ENCODE data around the gene UBQLN3. TPM values are rescaled to one million over a fixed set of nuclear protein-coding genes. Genes with fewer than 3 reads are reported as not detected.

Gene UBQLN3
- total RNA-seq, 3 donors from 2014 or later = 0.22 to 0.23 TPM; not detected in 1

DNA sequence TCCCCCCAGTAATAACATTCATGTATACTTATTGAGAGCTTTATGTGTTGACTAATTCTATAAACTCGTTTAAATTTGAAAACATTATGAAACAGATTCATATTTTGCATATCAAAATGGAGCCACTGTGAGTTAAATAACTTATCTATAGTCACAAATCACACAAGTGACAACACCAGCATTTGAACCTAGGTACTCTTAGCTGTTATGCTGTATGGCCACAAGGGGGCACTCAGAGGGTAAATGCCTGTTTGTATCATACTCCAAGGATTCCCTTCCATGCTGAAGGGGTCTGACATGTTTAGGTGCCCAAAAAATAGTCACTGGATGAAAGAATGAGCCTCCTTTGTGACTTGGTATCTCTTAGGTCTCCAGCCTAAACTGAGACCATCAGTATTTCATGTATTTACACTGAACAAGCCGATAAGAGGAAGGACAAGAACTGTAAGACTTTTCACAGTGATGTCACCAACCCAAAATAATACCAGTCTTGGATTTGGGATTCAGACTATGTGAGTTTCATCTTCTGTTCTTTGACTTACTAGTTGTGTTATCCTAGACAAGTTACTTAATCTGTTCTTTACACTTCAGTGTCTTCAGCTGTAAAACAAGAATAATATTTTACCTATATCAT, 33.5 kb downstream of the UBQLN3 start:
- intact Hi-C loops (cut with DNase I, micrococcal nuclease) = loop anchor here (5.0 to 10.0 kb wide), 2 partner anchors 328 to 331 kb away; partner anchors contain the start of gene OR52N2 (in 2 of the 2)
- TF ChIP-seq, protein P1, sequence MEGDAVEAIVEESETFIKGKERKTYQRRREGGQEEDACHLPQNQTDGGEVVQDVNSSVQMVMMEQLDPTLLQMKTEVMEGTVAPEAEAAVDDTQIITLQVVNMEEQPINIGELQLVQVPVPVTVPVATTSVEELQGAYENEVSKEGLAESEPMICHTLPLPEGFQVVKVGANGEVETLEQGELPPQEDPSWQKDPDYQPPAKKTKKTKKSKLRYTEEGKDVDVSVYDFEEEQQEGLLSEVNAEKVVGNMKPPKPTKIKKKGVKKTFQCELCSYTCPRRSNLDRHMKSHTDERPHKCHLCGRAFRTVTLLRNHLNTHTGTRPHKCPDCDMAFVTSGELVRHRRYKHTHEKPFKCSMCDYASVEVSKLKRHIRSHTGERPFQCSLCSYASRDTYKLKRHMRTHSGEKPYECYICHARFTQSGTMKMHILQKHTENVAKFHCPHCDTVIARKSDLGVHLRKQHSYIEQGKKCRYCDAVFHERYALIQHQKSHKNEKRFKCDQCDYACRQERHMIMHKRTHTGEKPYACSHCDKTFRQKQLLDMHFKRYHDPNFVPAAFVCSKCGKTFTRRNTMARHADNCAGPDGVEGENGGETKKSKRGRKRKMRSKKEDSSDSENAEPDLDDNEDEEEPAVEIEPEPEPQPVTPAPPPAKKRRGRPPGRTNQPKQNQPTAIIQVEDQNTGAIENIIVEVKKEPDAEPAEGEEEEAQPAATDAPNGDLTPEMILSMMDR (IDR thresholded peaks at IDR 0.05) = peak; percentile 76

DNA sequence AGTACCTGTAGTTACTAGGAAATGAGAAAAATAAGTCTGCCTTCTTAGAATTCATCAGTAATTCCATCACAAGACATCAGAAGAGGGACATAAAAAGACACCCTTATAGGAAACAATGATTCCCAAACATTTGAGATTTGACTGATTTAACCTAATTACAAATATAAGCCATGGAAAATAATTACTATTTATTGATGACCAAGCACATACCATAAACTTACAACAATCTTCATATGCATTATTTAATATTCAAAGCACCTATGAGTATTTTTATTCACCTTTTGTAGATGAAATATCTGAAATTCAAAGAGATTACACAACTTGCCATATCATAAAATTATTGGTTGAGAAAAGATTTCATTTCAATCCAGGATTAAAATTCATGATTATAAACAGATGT, 35.8 kb downstream of the UBQLN3 start:
- no peak for ATAC-seq
- H3K9me3 ChIP-seq = no peaks in the 10 kb centered on the region
- no peaks in the 10 kb centered on the region for H3K4me1 ChIP-seq (ENCODE audit: low read depth)
- H3K36me3 ChIP-seq (ENCODE audit: low read depth) = no peaks in the 10 kb centered on the region
- intact Hi-C loops (cut with DNase I, micrococcal nuclease) = loop anchor here in 1 of 2 donors (10.0 kb wide), 1 partner anchor 331 kb away; the partner anchor contains the start of gene OR52N2
- TF ChIP-seq, protein P1 (IDR thresholded peaks at IDR 0.05) = no peak
- H3K4me3 ChIP-seq = no peak overlapping the region
- DNase-seq = no peak

More for the DNA sequence above, 33.5 kb downstream of the UBQLN3 start:
- peak in 1 of 3 donors; percentile 47 for DNase-seq
- Histone ChIP-seq H3K4me1 (ENCODE audit: low read depth) (no peaks in the 10 kb centered on the region), H3K36me3 (ENCODE audit: low read depth) (no peaks in the 10 kb centered on the region), H3K9me3 (no peaks in the 10 kb centered on the region), H3K4me3 (no peak overlapping the region)
- ATAC-seq = peak; percentile 66

DNA sequence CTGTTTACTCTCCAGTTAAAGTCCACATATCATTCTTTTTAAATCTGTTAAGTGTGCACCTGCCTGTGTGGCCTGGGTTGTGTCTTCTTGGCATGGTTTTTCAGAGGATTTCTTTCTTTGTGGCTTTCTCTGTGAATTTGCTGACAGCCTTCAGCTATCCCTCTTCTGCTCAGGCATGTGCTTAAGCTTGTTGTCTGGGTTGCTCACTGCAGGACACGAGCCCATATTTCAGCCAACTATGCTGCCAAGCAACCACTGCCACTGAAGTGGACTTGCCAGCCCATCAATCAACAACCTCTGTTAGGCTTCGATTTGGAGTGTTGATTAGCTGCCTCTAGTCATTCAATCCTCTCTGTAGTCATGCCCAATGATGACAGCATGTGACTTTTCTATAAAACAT, 42.2 kb downstream of the UBQLN3 start:
- Histone ChIP-seq H3K36me3 (ENCODE audit: low read depth) (no peaks in the 10 kb centered on the region), H3K4me3 (no peak overlapping the region), H3K4me1 (ENCODE audit: low read depth) (no peaks in the 10 kb centered on the region), H3K9me3 (no peaks in the 10 kb centered on the region)
- ATAC-seq (no peak), DNase-seq (no peak)
- intact Hi-C loops (cut with DNase I, micrococcal nuclease) = no loop called here
- TF ChIP-seq, protein P1 (IDR thresholded peaks at IDR 0.05) = no peak

DNA sequence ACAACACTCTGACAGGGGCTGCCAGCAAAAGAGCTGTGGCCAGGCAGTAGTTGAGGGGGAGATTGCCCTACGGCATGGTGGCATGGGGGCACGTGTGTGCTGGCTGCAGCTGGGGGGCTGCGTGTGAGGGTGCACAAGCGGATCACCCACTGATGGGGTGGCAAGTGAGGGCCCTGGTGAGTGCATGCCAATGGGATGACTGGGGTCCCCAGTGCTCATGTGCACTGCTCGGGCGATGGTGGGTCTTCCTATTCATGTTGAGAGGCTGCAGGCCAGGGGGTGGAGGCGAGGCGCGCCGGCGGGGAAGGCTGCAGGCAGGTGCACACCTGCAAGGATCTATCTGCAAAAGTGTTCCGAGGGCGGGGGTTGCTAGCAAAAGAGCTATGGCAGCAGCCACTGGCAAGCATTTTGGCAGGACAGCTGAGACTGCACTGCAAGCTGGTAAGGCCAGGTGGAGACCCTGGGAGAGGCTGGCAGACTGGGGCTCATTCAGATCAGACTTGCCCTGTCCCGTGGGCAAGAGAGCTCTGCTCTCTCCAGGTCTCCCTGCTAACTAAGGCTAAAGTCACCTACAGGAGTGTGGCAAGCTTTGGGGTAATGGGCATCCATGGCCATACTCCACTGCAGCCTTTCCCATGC, 48.7 kb downstream of the UBQLN3 start:
- Histone ChIP-seq H3K4me1 (ENCODE audit: low read depth) (no peaks in the 10 kb centered on the region), H3K9me3 (no peaks in the 10 kb centered on the region), H3K36me3 (ENCODE audit: low read depth) (no peaks in the 10 kb centered on the region), H3K4me3 (no peak overlapping the region)
- TF ChIP-seq, protein P1 (IDR thresholded peaks at IDR 0.05) = no peak
- DNase-seq (peak in 1 of 3 donors; percentile 36), ATAC-seq (no peak)
- intact Hi-C loops (cut with DNase I, micrococcal nuclease) = no loop called here

Other genes starting within 250 kb of the UBQLN3 start
- gene HBE1, start 240.0 kb downstream of the UBQLN3 start, total RNA-seq = not detected
- not detected for gene OR51B4, start 208.0 kb downstream of the UBQLN3 start, total RNA-seq
- not detected for gene OR51B2, start 185.7 kb downstream of the UBQLN3 start, total RNA-seq
- not detected for gene OR51B5, start 166.4 kb downstream of the UBQLN3 start, total RNA-seq
- gene OR51B6, start 158.4 kb downstream of the UBQLN3 start, total RNA-seq = not detected
- gene OR51M1, start 126.1 kb downstream of the UBQLN3 start, total RNA-seq = not detected
- not detected for gene OR51Q1, start 87.8 kb downstream of the UBQLN3 start, total RNA-seq
- not detected for gene OR51I1, start 68.4 kb downstream of the UBQLN3 start, total RNA-seq
- gene OR51I2, start 60.6 kb downstream of the UBQLN3 start, total RNA-seq = not detected
- not detected for gene OR52D1, start 21.3 kb downstream of the UBQLN3 start, total RNA-seq
- under 1 TPM; 0.32 to 0.49 (median 0.34) TPM for gene UBQLNL, start 6.7 kb upstream of the UBQLN3 start, total RNA-seq
- gene OR52H1, start 38.6 kb upstream of the UBQLN3 start, total RNA-seq = under 1 TPM; 0.28 to 0.46 (median 0.39) TPM
- gene OR52B6, start 70.9 kb upstream of the UBQLN3 start, total RNA-seq = not detected
- 1 to 10 TPM in 1 of 3 donors, under 1 TPM in 2; 0.43 to 4.6 (median 0.92) TPM for gene TRIM6, start 86.7 kb upstream of the UBQLN3 start, total RNA-seq
- 10 to 100 TPM in 1 of 3 donors, 1 to 10 TPM in 2; 7.3 to 11.9 (median 8.5) TPM for gene TRIM34, start 115.0 kb upstream of the UBQLN3 start, total RNA-seq
- 10 to 100 TPM; 19.6 to 24.6 (median 21.5) TPM for gene TRIM5, start 175.1 kb upstream of the UBQLN3 start, total RNA-seq
- 10 to 100 TPM in 2 of 3 donors, 1 to 10 TPM in 1; 9.7 to 47.1 (median 31.5) TPM for gene TRIM22, start 179.8 kb upstream of the UBQLN3 start, total RNA-seq
- not detected for gene OR56B1, start 226.5 kb upstream of the UBQLN3 start, total RNA-seq
- not detected for gene OR52N4, start 244.3 kb upstream of the UBQLN3 start, total RNA-seq